ENCODE measurements around the gene HDGF. TPM values are rescaled to one million over a fixed set of nuclear protein-coding genes. Genes with fewer than 3 reads are reported as not detected.
A peak's percentile ranks its signal among the peaks of the same experiment; 100 is the strongest.
"Not testable (repeated sequence)": the region's sequence is repeated elsewhere in the genome, so short reads cannot be mapped to it uniquely, and the experiment has no call there.

The HDGF gene
- total RNA-seq, 1 donor from 2014 or later: 176 TPM

- TF ChIP-seq CTCF (IDR thresholded peaks at IDR 0.05; ENCODE audit: unreplicated experiment): no peak
- no peak overlapping the region for H3K27ac Mint-ChIP-seq
Observed at GRCh38 chr1:156766298-156767100, 15.0 kb upstream of the HDGF start.

GRCh38 chr1:156765666-156766065, 14.2 kb upstream of the HDGF start:
- TF ChIP-seq CTCF (IDR thresholded peaks at IDR 0.05; ENCODE audit: unreplicated experiment): no peak
- H3K27ac Mint-ChIP-seq: no peak overlapping the region
- no peak overlapping the region for H3K4me3 Mint-ChIP-seq
- H3K36me3 Mint-ChIP-seq: peaks cover 2% of the 10 kb centered on the region
- peaks cover 24% of the 10 kb centered on the region for H3K4me1 Mint-ChIP-seq
- H3K27me3 Mint-ChIP-seq (ENCODE audit: low read depth): no peaks in the 10 kb centered on the region
- no peak for DNase-seq (ENCODE audit: low spot score in 2 of 2, unreplicated experiment in 2 of 2)
- no peaks in the 10 kb centered on the region for H3K9me3 Mint-ChIP-seq

More at GRCh38 chr1:156766298-156767100, 15.0 kb upstream of the HDGF start:
- no peak overlapping the region for H3K4me3 Mint-ChIP-seq
- H3K4me1 Mint-ChIP-seq: peaks cover 30% of the 10 kb centered on the region
- peaks cover 9% of the 10 kb centered on the region for H3K36me3 Mint-ChIP-seq
- no peaks in the 10 kb centered on the region for H3K27me3 Mint-ChIP-seq (ENCODE audit: low read depth)
- peak in 1 of 2 experiments; percentile 62 for DNase-seq (ENCODE audit: low spot score in 2 of 2, unreplicated experiment in 2 of 2)
- no peaks in the 10 kb centered on the region for H3K9me3 Mint-ChIP-seq

- not testable (repeated sequence) for DNase-seq (ENCODE audit: low spot score in 2 of 2, unreplicated experiment in 2 of 2); H3K36me3 Mint-ChIP-seq; H3K9me3 Mint-ChIP-seq; H3K27ac Mint-ChIP-seq; H3K4me3 Mint-ChIP-seq; H3K27me3 Mint-ChIP-seq (ENCODE audit: low read depth)
- peaks cover 27% of the 10 kb centered on the region for H3K4me1 Mint-ChIP-seq
Observed at GRCh38 chr1:156765136-156765535, 13.7 kb upstream of the HDGF start.

- Mint-ChIP-seq H3K36me3 (no peaks in the 10 kb centered on the region), H3K9me3 (no peaks in the 10 kb centered on the region), H3K4me1 (peaks cover 10% of the 10 kb centered on the region), H3K27ac (peak overlapping the region; percentile 61), H3K4me3 (no peak overlapping the region), H3K27me3 (ENCODE audit: low read depth) (no peaks in the 10 kb centered on the region)
- TF ChIP-seq CTCF (IDR thresholded peaks at IDR 0.05; ENCODE audit: unreplicated experiment): no peak
- DNase-seq (ENCODE audit: low spot score in 2 of 2, unreplicated experiment in 2 of 2): no peak
Observed at GRCh38 chr1:156760796-156761104, 9.3 kb upstream of the HDGF start.

GRCh38 chr1:156760092-156760795, 8.8 kb upstream of the HDGF start:
- H3K4me3 Mint-ChIP-seq: no peak overlapping the region
- no peaks in the 10 kb centered on the region for H3K36me3 Mint-ChIP-seq
- H3K27me3 Mint-ChIP-seq (ENCODE audit: low read depth): no peaks in the 10 kb centered on the region
- no peak for TF ChIP-seq CTCF (IDR thresholded peaks at IDR 0.05; ENCODE audit: unreplicated experiment)
- H3K27ac Mint-ChIP-seq: peak overlapping the region; percentile 61
- H3K9me3 Mint-ChIP-seq: no peaks in the 10 kb centered on the region
- no peak for DNase-seq (ENCODE audit: low spot score in 2 of 2, unreplicated experiment in 2 of 2)
- H3K4me1 Mint-ChIP-seq: peaks cover 10% of the 10 kb centered on the region

- H3K4me3 Mint-ChIP-seq; H3K27me3 Mint-ChIP-seq (ENCODE audit: low read depth); H3K27ac Mint-ChIP-seq; H3K36me3 Mint-ChIP-seq; H3K9me3 Mint-ChIP-seq; DNase-seq (ENCODE audit: low spot score in 2 of 2, unreplicated experiment in 2 of 2): not testable (repeated sequence)
- H3K4me1 Mint-ChIP-seq: peaks cover 13% of the 10 kb centered on the region
Observed at GRCh38 chr1:156757572-156758253, 6.2 kb upstream of the HDGF start.
